HuH-7 (cell line): ENCODE results near the gene MRPL37.
"Not testable (repeated sequence)": the region's sequence is repeated elsewhere in the genome, so short reads cannot be mapped to it uniquely, and the experiment has no call there.

Experiments
- DNase-seq: peaks from one replicate; pipeline ENCODE4 v3.0.0; 2011; ENCODE audit warnings: low spot score

The MRPL37 gene

DNA sequence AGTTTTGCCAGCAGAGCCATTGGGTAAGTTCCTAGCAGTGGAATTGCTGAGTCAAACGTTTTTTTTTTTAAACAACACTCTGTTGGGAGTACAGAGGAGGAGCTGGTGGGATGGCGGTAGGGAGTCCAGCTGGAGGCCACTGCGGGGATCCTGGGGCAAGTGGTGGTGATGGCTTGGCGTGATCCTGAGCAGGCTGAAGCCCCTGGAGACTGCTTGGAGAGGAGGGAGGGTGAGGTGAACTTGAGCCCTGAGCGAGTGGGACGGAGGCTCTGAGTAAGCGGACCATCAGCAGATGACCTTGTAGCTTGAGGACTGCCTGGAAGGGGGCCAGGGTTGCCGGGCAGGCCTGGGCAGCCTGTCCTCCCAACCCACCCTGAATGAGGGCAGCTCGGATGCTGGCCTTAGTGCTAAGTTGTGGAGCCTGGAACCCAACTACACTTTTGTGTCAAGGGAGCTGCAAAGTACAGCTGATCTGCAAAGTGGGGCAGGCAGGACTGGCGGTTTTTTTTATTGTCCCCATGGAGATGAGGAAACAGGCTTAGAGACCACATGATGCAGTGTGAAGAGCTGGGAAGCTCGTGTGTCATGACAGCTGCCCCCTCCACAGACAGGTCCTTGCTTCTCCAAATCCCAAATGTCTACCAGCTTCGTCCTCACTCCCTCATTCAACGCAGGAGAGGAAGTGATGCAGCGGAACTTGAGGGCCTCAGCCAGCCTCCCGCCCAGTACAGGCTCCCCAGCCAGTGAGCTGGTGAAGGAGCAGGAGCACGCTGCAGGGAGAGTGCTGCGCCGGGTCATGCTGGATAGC lies 20.2 kb downstream of the MRPL37 start:
- DNase-seq, result no peak

DNA sequence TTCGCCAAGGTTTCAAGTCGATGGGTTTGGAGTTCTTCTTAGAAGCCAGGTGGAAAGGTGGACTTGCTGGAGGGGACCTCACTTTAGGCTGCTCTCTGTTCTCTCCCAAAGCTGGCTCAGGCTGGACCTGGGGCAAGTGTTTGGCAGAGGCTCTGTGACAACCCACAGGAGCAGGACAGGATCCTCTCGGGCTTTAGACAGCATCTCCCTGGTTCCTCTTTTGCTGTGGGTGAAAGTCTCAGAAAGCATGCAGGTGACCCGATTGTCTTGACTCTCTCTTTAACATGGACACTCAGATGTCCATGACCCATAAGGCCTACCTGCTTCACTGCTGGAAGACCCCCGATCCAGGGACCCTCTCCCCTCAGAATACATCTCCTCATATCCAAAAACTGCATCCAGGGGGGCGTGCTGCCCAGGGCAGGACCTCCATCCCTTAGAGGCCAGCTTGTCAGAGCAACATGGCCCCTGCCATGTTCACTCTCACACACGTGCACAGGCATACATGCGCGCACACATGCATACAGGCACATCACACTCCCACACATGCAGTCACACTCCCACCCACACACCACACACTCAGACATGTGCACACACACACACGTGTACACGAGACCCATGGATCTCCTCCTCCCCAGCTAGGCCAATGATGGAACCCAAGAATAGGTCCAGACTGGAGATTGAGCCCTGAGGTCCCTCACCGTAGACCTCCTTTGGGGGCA lies 21.3 kb downstream of the MRPL37 start:
- no peak for DNase-seq

DNA sequence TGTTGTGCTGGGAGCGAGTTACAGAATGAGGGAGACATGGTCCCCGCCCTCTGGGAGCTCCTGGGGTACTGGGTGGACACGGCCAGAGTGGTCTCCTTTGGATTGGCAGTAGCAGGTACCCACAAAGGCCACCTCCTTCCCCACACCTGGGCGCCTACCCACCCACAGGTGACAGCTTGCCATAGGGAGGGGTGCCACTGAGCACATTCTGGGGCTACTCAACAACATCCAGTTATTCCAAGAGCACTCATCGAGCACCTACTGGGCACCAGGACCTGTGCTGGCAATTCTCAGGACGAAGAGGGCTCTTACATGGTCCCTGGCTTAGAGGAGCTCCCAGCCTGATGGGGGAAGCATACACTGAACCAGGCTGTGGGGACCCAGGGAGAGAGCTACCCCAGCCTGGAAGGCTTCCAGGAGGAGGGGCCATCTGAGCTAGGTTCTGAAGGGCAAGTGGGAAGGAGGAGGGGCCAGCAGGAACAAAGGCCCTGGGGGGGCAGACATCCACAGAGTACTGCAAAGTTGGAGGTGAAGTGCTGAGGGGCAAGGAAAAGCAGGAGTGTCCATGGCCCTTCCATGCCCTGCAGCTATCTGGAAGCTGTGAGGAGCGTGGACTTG lies 22.0 kb downstream of the MRPL37 start:
- DNase-seq, result no peak

DNA sequence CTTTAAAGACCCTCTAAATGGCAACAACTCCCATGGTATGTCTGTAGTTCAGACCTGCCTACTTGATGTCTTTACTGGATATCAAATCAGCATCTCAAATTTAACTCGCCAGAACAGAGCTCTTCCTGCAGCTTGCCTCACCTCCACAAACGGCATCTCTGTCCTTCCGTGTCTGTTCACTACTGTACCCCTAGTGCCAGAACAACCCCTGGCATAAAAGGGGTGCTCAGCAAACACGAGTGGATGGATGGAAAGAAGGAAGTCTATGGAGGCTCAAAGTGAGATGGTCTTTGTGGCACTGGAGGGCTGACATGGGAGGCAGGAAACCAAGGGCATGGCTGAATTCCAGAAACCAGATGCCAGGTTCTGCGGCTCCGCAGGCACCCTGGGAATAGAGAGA lies 22.7 kb downstream of the MRPL37 start:
- DNase-seq, result no peak

DNA sequence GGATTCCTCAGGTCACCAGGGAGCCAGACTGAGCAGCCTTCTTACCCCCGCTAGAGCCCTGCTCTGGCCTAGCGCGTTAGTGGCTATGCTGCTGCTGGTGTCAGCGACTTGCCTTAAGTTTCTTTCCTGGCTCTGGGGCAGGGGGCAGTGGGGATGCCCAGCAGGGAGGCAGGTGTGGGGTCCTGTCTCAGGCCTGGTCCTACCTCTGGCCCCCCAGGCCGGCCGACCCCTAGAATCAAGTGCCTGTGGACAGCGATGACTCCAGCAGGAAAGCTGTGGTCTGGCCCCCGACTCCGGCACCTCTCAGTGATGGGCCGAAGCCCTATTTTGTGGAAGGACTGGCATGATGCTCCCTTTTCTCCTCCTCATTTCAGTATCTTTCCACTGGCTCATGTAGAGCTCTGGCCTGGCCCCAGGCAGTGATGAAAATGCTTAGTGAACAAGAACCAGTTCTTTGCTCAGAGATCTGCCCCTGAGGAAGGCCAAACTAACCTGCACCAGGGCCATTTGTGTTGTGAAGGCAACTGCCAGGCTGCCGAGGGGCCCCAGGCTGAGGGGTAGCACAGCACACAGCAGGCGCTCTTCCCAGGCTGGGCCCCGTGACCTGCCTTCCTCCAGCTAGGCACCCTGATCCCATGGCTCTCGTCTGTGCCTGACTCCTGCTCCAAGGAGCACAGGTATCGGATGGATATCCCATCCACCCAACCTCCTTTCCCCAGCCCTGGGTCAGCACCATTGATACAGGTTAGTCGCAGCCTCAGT lies 23.7 kb downstream of the MRPL37 start:
- no peak for DNase-seq

DNA sequence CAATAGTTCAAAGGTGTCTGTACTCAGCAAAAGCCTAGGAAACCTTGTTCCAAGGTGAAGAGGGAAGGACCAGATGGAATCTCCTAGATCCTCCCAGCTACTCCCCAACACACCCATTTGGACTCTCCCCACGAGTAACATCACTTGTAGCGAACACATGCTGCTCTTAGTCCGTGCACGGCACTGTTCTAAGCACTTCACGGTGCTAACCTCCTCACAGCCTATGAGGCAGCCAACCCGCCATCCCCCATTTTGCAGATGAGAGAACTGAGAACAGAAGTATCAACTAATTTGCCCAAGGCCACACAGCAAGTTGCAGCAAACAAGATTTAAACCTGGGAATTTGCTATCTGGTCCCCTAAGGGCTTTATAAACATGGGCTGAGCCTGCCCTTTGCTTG lies 24.3 kb downstream of the MRPL37 start:
- no peak for DNase-seq

DNA sequence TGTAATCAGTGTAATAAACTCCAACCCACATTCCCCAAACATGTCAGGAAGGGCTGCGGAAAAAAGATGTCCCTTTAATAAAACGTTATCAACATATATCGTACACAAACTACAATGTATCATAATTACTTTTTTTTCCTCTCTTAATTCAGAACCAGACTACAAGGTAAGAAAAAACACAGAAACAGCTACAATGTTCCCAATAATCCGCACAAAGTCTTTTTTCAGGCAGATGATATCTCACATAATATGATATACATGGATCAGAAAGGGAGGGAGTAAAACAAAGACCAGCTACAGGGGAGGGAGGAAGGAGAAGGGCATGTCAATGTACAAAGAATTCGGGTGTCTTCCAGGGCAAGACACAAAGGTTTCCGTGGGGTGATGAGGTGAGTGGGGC lies 25.4 kb downstream of the MRPL37 start:
- no peak for DNase-seq

DNA sequence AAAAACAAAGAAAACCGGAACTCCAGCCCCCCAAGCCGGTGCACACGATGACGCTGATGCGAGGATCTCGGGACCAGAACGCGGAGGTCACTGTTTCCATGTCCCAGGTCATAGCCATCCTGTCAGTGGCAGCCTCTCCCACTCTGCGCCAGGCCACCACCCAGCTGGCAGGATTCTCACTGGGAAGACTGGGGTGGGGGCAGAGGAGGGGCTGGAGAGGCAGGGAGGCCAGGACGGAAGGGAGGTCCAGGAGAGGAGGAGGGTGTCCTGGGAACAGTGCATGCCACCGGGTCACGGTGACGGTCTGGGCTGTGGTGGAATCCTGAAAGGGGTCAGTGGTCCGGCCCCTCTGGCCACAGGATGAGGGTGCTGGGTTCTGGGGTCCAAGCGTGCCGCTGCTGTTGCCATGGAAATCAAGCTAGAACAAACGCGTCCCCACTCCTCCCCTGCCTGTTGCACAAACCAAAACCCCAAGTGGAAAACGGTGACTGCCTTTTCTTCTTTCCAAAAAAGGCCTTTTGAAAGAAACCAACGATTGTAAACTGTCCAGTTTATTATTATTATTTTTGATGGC lies 26.1 kb downstream of the MRPL37 start:
- no peak for DNase-seq

DNA sequence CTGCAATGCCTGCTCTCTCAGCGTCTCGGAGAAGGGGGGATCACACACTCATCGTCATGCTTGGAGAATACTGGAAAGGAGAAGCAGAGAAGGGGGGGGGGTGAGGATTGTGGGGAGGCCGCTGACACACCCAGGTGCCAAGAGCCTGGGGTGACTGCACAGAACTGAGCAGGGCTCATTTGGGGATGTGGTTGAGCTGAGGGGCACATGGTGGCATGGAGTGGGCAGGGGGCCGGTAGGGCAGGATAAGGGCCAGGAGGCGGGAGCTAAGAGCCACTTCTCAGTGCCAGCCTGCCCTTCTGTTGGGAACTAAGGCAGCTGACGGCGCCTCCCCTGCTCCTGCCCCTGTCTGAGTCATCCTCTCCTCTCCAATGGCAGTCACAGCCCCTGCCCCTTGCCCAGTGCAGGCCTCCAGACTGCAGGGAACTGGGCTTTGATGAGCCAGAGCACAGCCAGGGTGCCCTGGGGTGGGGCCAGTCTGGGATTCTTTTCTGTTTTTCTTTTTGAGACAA lies 27.2 kb downstream of the MRPL37 start:
- no peak for DNase-seq

DNA sequence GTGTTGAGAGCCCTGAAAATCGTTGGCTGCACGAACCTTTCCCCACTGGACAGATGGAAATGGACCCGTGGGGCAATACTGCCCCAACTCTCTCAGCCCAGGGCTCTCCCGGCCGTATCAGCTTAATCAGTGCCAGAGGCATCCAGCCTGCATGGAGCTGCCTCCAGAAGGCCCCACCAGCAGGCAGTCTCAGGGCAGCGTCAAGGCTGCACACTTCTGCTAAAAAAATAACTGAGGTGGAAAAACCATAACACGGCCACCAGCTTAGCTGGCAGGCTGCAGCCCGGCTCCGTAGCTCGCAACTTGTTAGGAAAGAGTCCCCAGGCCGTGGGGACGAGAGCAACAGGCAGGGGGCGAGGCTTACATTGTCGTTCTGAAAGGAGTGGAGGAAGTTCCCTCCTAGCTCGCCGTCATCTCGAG lies 27.9 kb downstream of the MRPL37 start:
- DNase-seq, result no peak

DNA sequence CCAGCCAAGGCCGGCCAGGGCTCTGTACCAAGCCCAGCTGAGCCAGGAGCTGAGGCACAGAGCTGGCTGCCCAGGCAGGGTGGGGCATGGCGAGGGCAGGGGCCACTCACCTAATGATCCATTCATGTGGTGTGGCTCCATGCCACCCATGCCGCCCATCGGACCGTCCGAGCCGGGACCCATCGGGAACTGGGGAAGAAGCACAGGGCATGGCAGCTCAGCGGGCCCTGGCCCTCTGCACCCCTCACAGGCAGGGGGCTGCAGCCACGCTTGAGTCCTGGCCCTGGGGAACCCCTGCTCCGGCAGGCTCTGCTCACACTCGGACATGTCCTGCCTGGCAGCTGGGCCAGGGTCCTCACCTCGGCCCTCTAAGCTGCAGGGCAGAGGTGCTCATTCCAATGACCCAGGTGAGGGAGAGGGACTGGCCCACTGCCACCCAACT lies 28.7 kb downstream of the MRPL37 start:
- DNase-seq, result no peak

DNA sequence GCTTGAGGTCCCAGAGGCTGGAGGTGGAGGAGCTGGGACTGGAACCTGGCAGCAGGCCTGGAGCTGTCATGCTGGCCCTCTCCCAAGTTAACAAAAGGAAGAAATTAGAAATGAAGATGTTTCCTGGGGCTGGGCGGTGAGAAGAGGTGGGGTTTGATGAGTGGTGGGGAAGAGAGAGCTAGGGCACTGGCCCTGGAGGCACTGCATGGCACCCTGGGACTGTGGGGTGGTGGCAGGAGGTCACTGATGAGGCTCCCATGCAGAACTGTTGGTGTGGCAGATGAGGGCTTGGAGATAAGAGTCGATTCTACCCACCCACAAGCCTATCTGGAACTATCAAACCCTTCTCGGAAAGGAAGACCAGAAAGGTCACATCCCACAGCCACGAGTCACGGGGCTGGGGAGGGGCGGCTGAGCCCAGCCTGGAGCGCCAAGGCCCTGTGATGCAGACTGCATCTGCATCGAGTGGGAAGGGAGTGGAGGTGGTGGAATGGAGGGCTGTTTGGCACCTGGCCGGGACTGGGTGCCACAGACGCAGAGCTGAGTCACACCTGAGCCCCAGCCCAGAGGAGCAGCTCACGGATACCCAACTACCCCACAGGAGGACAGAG lies 29.4 kb downstream of the MRPL37 start:
- no peak for DNase-seq

DNA sequence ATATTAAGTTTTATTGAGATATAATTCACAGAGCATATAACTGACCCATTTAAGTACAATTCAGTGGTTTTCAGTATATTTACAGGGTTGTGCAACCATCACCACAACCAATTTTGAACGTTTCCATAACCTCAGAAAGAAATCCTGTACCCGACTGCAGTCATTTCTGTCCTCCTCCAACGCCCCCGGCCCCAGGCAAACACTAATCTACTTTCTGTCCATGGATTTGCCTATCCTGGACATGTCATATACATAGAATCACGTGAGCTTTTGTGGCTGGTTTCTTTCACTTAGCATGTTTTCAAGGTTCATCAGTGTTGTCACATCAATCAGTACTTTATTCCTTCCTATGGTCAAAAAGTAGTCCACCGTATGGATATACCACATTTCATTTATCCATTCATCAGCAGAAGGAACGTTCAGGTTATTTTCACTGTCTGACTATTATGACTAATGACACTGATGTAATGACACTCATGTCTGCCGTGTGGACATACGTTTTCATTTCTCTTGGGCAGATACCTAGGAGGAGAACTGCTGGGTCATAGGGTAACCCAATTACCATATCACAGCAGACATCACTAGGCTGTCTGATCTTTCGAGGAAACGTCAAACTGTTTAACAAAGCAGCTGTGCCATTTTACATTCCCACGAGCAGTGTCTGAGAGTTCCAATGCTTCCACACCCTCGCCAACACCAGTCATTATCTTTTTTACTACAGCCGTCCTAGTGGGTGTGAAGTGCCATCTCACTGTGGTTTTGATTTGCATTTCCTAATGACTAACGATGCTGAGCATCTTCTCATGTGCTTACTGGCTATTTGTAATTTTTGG lies 30.8 kb downstream of the MRPL37 start:
- DNase-seq, result no peak

DNA sequence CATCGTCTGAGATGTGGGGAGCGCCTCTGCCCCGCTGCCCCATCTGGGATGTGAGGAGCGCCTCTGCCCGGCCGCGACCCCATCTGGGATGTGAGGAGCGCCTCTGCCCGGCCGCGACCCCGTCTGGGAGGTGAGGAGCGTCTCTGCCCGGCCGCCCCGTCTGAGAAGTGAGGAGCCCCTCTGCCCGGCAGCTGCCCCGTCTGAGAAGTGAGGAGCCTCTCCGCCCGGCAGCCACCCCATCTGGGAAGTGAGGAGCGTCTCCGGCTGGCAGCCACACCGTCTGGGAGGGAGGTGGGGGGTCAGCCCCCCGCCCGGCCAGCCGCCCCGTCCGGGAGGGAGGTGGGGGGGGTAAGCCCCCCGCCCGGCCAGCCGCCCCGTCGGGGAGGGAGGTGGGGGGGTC lies 33.2 kb downstream of the MRPL37 start:
- DNase-seq, result not testable (repeated sequence)

DNA sequence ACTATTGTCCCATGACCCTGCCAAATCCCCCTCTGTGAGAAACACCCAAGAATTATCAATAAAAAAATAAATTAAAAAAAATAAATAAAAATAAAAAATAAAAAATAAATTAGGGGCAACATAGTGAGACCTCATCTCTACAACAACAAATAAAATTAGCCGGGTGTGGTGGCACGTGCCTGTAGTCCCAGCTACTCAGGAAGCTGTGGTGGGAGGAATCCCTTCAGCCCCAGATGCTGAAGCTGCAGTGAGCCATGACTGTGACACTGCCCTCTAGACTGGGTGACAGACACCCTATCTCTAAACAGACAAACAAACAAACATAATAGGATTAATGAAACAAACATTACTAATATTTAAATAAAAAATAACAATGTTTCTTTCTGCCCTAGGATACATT lies 34.3 kb downstream of the MRPL37 start:
- DNase-seq, result no peak

DNA sequence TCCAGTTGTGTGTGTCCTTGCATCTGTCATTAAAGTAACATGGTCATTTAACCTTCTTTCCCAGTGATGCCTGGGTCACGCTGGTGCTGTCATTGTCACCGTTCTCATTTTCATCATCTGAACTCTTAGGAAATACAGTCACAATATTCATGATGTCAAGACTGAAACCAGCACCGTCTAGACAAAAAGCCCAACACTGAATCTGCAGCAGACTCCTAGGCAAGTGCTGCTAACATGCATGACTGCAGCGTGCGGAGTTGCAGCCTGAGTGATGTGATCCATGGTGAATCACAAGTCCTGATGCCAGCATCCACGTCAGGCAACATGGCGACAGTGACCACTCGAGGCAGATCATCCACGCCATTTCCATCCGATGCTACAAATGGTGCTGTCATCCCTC lies 37.6 kb downstream of the MRPL37 start:
- no peak for DNase-seq

DNA sequence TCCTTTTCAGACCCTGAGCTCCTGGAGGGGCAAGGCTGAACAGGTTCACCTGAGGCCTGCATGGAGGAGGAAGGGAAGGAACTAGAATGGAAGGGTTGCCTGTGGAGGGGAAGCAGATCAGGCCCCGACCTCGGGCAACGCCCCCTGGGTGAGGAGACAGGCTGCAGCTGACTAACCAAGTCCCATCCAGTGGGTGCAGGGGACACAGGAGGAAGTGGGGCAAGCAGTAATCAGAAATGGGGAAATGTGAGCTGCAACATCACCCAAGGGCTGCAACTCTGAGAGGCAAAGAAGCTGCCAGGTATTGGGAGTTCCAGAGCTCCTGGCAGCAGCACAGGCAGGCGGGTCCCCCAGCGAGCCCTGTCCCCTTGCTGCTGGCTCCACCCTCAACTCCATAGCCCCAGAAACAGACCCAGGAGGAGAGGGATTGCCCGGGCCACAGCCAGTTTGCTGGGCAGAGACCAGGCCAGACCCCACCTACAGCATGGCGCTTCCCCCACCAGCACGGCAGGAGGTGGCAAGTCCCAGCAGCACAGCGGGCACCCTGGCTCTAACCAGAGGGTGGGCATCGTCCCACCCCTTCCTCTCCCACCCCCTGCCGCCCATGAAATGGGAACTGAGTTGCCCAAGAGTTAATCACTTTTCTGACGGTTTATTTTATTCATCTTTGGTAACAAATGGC lies 38.5 kb downstream of the MRPL37 start:
- DNase-seq, result no peak

DNA sequence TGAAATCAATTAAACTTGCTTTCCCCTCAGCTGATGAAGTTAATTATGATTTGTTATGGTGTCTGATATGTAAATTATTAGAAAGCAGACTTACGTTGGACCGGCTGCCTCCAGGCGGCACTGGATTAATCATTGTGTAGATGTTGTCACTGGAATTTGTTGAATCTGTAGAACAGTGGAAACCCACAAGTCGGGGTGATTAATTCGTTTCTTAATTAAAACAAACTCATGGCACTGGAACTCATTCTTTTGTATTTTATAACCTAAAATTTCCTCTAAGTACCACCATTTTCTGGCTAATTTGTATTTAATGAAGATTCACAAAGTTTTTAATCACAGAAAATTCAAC lies 39.0 kb downstream of the MRPL37 start:
- no peak for DNase-seq

DNA sequence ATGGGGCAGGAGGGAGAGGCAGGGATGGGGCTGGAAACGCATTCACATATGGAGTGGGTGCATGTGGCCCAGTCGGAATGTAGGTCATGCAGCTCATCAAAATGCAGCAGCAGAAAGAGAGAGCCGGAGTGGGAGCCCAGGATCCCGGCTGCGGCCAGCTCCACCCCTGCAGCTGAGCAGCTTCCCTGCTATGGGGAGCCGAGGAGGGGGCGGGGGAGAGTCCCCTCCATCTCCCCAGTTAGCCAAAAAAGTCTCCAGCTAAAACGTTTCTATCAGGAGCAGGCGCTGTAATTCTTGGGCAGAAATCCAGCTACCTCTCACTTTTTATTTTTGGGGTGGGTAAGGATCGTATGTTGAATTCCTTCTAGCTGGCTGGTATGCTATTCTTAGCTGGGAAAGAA lies 39.7 kb downstream of the MRPL37 start:
- no peak for DNase-seq

DNA sequence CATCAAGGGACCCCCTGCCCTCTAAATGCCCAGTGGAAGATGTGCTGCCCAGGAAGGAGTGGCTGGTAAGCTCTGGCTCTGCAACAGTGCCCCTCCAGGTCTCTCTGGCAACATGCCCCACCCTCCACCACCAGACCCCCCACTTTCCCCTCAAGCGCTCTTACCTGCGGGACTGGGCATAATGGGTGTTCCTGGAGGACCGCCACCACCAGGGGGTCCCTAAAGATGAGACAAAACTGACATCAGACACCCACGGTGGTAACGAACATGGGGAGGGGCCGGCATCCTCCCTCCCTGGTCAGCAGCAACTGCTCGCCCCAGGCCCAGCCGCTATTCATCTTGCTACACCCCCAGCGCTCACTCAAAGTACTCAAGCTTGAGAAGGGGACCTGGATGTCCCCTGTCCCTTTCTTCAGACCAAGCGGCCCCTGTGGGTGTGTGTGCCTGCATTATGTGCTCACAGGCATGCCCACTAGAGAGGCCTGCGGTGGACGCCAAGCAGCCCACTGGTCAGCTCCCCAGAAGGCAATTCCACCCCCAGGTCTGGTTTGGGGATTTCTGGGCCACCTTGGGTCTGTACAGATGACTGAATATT lies 40.9 kb downstream of the MRPL37 start:
- no peak for DNase-seq
